CD4-positive, alpha-beta T cell treated with Interleukin-17A for 4 hours (primary cell): Measurements from ENCODE around the gene ZNF366.

Experiments used
- DNase-seq: peaks from one replicate; pipeline ENCODE4 v3.0.0-alpha.2; 2020; ENCODE audit warnings: mixed read lengths

ZNF366 gene

DNA sequence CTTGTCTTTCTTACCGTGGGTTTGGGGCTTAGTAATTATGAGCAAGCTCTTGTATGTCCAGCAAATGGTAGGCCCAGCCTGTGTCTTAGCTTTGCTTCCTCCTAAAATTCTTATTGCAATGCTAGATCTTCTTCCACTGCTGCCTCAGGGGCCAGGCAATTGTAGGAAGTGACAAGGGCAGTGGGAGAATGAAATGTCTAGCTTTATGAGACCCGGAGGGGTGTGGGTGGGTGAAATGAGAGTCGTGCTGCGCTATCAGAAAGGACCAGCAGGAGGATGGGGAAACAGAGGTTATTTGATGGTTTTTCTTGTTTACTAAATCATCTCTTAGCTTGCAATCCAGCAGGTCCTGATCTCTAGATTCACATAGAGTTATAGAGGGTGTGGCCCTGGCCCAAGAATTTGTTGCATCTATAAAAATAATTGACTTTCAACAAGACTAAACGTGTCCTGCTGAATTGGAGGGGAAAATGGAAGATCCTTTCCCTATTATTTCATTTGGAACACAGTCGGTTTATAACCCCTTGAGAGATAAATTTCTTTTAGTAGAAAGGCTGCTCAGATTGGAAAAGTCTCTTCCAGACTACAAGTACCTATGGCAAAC is 43.7 kb downstream of the ZNF366 start:
- no peak for DNase-seq

- no peak for DNase-seq
These were observed 46.8 kb downstream of the ZNF366 start for GRCh38 chr5:72460413-72460812.

- no peak for DNase-seq
These were observed 47.3 kb downstream of the ZNF366 start for GRCh38 chr5:72459913-72460312.

DNA sequence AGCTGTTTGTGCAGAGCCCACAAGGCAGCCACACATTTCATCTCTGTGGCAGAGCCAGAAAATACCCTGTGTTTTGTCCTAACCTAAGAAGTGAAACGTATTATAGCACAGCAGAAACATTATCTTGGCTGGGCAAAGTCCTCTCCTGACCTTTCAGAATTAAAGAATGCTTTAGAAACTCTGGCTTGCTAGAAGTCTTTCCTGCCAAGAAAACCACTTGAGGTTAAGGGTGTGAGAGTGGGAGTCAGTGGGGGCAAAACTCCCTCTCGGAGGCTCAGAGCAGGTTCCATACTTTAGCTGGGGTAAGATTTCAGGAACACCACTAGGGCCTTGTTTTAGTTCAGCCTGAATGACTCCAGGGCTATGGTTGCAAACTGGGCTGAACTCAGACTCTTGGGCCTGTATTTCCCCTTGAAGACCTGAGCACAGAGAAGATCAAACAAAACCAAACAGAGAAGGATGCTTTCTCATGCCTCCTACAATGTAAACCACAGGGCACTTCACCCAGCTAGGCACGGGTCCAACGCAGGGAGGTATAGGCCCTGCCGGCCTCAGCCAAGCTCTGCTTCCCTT is 48.0 kb downstream of the ZNF366 start:
- no peak for DNase-seq

DNA sequence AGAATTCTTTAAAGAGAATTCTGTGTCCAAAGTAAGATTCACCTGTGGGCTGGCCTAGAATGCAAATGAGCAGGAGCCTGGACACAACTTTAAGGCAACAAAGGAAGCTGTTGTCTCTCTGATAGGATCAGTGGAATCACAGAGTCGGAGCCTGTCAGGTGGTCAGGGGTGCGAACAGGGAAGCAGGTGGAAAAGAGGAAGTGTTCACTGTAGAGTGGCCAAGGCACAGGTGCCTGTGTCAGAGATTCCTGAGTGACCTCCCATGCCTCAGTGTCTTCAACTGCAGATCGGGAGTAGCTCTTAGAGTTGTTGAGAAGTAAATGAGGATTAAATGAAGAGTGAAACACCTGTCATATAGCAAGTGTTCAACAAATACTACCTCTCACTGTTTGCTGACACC is 48.8 kb downstream of the ZNF366 start:
- DNase-seq, result no peak

DNA sequence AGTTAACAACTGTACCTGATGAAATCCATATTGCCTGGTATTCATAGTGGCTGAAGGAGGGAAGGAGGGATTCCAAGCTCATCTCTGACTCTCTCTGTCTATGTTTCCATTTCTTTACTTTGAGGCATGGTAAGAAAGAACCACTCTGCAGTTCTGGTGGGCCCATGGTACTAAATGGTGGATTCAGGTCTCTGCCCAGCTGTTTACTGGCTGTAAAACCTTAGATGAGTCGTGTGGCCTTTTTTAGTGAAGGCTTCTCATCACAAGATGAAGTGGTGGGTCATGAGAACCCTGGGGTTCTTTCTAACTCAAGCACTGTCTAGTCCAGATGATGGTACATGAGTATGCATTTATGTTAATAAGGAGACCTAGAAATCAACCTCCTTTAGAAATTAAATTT is 49.7 kb downstream of the ZNF366 start:
- no peak for DNase-seq

GRCh38 chr5:72456391-72457074 is 50.7 kb downstream of the ZNF366 start:
- DNase-seq, result no peak

DNA sequence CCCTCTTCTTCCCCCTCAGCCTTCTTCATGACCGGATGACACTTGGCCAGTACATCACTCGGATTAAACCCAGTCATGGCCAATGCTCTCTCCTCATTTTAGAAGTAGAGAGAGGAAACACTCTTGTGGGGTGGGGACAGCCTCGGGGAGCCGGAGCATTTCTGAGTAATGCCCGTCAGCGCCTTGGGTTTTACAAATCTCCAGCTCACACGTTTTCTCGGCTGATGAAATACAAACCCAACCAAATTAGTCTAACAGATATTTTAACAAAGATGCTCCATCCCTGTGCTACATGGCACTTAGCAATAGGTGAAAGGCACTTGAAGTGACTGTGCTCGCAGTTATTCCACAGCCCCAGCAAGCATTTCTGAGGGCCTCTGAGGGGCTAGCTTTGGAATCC is 51.7 kb downstream of the ZNF366 start:
- DNase-seq, result no peak

DNA sequence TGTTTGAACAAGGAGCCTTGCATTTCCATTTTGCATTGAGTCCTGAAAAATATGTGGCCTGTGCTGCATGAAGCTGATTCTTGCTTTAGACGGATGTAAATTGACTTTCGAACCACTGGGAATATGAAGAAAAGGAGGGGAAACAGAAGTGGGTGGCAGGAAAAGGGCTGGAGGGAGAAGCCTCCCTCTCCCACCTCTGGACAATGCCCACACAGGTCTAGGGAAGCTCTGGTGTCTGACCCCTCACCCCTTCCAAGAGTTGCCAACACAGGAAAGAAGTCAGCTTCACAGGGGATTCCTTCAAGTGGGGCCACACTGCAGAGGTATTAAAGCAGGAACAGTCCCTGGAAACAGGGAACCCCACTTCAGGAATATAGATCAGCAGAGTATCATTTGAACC is 52.2 kb downstream of the ZNF366 start:
- DNase-seq, result no peak

DNA sequence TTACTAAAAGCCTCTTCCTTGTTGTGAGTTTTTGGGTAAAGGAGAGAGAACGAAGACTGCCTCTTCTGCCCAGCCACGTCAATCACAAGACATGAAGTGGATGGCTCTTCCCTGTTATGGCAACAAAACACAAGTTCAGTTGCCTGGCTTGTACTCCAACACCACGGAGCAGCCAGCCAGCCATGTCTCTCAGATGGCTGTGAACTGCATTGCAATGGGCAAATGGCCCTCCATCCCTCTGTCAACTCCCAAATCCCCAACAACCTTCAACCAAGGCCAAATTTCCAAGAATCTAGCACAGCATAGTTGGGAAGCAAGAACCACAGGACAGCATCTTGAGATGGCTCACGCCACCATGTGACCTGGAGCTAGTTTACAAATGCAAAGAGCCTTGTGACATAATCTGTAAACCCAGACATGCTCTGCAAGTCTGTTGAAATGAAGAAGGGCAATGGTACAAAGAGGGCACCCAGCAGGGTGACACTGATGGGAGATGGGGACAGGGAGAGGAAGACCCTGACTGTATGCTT is 53.9 kb downstream of the ZNF366 start:
- no peak for DNase-seq

DNA sequence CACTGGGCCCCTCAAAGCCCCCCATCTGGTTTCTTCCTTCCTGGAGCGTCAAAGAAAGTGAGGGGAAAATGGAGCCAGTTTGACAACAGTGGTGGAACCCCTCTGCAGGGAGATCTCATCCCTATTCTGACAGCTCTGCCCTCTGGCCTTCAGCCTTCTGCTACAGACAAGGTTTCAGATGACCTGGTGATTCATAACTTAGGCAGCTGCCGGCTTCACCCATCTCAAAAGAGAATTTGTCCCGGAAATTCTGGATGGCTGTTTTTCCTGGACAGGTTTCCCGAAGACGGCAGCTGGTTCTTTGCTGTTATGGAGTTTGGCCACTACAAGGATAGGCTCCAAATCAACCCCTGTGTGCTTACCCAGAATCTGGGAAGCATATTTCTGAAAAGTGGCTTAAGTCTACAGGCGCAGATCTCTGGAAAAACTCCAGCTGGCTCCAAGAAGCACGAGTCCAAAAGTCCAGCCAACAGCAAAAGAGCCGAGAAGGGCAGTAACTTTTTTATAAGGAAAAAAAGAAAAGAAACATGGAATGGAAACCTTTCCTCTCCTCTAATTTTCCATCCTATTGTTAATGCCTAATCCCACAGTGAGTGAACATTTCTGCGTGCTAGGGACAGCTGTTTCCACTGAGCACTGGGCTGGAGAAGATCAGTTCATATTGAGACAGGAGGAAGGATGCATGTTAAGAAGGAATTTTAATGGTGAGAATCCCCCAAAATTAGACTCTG is 54.5 kb downstream of the ZNF366 start:
- DNase-seq, result no peak

GRCh38 chr5:72451741-72452505 is 55.3 kb downstream of the ZNF366 start:
- DNase-seq, result no peak

- DNase-seq, result no peak
These were observed 58.8 kb downstream of the ZNF366 start for GRCh38 chr5:72448368-72448767.

DNA sequence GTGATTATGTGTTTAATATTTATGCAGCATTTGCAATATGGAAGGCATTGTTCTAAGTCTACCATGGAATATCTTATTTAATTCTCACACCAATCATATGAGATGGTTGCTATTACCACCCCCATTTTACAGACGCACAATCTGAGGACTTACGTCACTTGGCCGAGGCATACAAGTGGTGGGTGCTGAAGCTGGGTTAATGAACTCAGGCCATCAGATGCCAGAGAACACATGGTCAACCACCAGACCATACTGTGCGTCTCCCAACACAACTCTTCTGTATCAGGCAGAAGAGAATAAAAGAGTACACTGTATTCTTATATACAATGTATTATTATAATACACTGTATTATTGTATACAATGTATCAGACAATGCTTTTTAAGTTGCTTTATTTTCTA is 59.5 kb downstream of the ZNF366 start:
- no peak for DNase-seq

DNA sequence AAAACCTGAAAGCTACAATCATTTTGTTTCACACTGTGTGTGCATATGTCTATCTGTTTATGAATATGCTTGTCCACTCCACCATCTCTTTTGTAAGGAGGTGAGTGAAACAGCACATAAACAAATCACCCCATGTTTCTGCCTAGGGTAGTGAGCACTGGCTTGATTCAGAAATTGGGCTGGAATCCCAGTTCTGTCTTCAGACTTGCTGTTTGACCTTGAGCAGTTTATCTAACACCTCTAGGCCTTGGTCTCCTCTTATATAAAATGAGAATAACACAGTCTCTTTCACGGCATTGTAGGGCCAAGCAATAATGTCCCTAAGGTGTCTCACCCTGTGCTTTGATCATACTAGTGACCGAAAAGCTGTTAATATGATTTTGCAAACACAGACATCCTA is 61.2 kb downstream of the ZNF366 start:
- DNase-seq, result no peak

DNA sequence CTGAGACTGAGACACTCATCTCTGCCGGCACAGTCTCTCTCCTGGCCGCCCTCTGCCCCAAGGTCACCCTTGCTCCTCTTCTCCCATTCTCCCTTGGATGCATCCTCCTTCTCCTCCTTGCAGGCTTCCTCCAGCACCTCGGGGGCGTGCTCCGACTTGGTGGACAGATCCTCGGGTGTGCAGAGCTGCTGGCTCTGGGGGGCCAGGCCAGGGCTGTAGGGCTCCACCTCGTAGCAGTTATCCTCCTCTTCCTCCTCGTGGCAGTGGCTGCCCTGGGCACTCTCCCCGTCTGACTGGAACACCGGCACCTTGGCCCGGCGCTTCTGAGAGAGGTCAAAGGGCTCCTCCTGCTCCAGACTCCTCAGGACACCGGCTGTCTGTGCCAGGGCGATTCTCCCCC is 63.3 kb downstream of the ZNF366 start:
- DNase-seq, result no peak

DNA sequence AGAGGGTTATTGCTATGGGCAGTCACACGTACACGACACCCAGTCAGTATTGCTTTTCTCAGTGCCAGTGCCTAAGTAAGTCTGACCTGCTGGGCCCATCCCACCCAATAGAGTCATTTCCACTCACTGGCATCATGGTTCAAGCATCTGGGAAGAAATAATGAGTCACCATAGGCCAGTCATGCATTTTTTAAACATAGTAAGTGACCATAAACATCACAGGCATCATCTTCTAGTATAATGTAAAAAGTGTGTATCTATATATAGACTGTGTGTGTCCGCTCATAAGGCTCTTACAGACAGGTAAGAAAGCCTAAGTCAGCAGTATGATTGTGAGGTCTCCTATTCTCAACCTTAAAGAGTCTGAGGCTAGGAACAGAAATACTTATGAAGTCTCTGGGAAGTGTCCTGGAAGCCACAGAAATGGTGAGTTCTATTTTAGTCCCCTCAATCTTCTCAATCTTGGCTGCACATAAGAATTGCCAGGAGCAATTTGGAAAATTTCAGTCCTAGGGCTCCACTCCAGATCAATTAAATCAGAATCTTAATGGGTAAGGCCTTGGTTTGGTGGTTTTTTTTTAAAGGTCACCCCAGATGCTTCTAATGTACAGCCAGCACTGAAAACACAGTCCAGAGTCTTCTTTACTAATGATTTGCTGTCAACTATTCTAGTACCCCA is 65.2 kb downstream of the ZNF366 start:
- DNase-seq, result no peak

GRCh38 chr5:72441094-72441723 is 66.0 kb downstream of the ZNF366 start:
- DNase-seq, result no peak

DNA sequence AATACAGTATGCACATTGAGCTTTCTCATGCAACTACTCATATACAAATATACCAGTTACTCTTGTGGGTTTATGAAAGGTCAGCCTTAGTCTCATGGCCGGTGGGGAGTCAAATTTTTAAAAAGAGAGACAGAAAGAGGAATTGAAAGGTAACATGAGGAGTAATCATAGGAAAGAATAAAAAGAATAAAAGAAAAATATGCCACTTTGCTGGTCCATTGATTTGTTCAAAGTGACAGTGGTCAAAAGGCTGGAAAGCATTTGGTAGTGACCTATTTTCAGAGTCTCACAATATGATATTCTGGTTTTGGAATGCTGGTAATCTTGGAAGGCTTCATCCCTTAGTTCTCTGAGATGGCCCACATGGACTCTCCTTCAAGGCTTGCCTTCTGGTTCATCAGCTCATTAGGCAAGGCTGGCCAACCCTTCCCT is 67.0 kb downstream of the ZNF366 start:
- no peak for DNase-seq

DNA sequence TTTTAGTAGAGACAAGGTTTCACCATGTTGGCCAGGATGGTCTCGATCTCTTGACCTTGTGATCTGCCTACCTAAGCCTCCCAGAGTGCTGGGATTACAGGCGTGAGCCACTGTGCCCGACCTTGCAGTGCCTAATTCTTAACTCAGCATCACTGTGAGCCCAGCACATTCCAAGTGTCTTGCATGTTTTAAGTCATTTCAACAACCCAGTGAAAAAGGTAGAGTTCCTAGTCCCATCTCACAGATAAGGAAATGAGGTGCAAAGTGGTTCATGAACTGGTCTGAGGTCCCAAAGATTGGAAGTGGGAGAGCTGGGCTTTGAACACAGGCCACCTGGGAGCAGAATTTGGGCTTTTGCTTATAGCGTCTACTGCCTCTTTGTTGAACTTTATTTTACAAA is 68.0 kb downstream of the ZNF366 start:
- DNase-seq, result no peak

DNA sequence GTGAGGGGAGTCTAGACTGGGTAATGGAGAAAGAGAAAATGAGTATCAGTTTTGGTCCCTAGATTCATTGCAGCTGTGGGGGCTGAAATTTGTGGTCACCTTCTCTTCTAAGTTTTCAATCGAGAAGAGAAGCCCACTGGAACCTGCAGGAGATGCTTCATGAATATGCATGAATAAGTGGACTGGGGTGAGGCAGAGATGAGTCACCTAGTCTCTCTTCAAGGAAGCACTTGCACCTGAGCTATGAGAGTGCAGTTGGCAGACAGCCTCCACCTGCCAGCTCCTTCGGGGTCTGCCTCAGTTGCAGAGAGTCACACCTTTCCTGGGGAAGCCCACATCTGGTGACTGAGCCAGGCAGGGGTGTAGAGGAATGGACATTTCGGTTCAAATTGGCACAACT is 69.1 kb downstream of the ZNF366 start:
- DNase-seq, result no peak
